NCI-H1417 treated with DMSO at 0.1 percent for 48 hours (cell line): ENCODE data around the gene PRRT4.

ENCODE experiments used
- DNase-seq: peaks from one replicate; lab custom pipeline; 2025; lab: John Stamatoyannopoulos, UW

PRRT4 gene

DNA sequence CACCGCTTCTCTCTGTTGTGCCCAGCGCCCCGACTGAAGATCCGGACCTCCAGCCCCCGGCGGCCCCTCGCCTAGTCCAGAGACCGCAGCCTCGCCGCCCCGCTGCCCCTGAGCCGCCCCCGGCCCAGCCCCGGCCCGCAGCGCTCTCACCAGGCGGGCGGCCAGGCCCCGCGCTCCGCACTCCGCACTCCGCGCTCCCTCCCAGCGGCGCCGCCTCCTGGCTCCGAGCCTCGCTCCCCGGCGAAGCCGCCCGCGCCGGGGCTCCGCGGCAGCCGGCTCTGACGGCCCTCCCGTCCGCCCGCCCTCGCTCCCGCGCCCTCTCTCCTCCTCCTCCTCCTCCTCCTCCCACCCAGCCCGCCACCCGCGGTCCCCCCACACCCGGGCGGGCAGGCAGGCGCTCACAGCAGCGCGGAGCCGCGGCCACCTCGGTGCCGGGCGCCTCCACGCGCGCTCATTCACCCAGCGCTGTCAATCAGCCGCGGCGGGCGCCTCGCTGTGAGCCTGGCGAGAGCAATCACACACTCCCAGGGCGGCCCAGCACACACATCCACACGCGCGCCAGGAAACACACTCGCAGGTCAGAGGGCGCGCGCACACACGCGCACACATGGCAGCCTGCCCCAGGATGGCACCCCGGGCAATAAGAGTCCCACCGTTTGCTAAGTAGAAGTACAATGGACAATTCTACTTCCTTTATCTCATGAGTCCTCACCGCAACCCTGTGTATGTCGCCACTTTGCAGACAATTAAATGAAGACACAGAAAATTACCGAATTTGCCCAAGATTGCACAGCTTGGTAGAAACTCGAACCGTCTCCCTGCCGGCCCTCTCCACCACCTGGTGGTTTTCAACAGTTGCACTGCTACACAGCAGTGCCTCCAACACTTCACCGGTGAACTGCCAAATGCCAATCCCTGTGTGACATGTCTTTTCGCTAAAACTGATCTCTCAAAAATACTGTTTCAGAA lies at the start of gene PRRT4:
TSS of gene PRRT4 (minus strand) at position 280 of the 969 bp plus-strand sequence.
- DNase-seq: no peak

DNA sequence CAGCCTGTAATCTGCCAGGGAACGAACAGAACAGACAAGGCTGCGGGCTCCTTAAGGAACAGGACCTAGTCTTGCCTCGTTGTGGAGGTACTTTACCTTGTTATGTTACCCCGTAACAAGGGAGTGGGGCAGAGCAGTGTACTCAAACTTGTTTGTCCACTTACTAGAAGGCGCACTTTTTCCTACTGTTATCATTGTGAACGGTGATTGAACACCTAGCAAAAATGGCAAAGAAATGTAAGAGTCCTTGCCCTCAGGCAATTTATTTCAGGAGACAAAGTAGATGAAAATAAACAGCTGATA lies 48.9 kb upstream of the PRRT4 start:
- no peak for DNase-seq

DNA sequence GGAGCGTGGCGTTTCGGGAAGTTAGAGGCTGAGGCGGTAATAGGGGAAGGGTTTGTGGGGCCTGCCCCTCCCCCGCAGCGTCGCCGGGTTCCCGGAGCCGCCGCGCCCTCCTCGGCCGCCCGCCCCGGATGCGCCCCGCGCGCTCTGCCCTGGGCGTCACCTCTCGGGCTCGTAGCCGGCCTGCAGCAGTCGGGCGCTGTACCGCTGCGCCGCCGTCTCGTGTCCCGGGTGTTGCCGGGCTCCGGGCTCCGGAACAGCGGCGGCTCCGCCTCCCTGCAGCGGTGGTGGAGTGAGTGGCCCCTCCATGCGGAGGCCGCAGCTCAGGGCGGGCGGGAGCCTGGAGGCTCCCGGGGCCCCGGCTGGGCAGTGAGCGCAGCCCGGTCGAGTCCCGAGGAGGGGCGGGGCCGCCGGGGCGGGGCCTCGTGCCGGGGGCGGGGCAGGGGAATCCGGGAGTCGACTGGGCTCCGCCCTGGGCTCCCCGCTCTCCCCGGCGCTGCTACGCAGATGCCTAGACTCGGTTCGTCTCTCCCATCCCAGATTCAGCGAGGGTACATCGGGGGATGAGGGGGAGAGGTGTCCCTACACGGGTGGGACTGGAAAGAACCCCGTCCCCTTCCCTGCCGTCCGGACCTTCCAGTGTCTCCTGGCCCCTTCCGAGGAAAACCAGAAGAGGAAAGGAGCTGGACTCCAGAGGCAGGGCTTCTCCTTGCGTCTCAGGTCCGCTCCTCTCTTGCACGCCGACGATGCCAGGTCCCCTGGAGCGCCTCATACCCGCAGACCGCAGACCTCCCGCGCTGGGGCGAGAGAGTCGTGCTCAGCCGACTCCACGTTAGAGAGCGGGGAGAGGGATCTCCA lies 48.3 kb upstream of the PRRT4 start, which contains the start of gene IMPDH1:
TSS of gene IMPDH1 (minus strand) at position 387 of the 855 bp plus-strand sequence. CDS start at position 306, 81 bp downstream.
- DNase-seq: no peak

DNA sequence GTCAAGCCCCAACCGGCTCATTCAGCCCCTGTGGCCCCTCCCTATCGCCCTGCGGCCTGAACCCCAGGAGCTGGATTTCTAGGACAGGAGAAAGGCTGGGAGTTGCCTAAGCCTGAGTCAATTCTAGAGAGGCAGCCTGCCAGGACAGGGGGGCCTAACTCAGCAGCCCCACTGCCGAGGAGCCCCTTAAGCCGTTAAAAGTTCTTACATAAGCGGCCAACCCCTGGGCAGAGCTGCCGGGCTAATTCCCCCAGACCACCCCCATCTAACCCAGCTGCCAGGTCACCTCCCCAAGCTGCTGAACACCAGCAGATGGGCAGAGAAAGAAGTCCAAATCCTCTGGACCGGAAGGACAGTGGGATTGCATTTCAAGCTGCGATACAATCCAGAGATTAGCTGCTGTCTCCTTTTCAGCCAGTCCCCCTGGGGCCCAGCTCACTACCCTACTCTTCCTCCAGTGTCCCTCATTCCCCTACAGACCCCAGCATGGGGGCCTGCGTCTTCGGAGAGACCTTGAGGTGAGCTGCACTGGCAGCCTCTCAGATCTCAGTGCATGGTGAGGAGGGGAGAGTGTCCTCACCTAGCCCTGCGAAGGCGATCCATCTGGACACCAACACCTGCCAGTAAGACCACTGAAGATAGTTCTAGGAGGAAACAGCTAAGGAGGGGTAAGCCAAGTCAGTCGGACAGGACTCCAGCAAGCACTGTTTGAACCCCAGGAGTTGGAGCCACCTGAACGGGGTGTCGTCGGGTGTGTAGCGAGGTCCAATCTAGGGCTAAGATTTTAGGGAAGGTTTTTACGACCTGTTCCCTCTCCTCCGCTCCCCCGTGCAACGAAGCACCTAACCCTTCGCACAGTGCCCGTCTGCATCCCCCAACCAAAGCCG lies 47.5 kb upstream of the PRRT4 start:
- DNase-seq: no peak

DNA sequence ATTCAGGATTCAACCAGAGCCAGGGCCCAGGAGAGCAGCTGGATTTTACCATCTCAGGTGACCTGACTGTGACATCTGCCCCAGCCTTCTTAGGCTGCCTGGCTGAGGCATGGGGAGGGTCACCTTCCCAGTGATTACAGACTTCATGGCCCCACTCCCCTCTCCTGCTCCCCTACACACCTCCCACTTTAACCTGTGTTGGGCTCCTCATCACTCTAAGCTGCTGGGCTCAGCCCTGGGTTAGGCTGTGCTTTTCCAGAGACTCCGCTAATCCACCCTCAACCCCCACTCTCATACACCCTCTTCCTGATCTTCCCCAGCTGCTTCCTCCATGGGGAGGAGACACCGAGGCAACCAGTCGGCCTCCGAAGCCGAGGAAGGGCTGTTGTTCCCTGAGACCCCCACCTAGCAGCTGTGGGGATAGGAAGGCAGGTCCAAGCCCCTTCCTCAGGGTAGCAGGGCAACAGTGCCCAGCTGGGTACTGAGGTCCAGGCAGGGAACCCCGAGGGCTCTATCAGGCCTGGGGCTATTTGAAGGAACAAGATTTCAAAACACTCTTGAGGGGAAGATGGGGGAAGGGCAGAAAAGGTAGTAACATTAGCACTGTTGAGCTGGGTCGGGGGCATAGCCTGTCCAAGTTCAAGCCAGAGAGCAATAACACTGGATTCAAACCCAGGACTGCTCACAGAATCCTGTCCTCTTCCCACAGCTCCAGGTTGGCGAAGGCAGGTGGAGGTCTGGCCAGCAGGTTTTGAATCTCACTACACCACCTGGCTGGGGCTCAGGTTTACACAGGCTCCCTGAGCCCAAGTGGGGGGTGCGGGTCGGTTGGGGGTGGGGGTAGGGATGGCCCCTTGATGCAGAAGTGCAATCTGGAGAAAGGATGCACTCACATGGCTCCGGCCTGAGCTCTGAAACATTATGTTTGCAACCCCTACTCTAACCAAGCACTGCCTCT lies 46.5 kb upstream of the PRRT4 start:
- DNase-seq: no peak

DNA sequence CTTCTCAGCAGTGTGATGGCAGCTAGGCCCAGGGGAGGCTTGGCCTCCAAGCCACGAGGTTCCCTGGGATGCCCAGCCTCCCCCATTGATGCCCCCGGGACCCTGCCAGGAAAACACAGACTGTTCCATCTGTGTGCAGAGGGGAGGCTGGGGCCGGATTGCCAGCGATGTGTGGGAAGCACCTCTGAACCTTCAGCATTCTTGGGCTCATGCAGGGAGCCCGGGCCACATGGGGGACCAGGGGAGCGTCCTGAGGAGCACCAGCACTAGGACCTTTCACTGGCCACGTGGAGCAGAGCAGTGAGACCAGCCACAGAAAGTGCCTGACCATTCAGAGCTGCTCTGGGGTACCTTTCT lies 45.7 kb upstream of the PRRT4 start:
- no peak for DNase-seq

DNA sequence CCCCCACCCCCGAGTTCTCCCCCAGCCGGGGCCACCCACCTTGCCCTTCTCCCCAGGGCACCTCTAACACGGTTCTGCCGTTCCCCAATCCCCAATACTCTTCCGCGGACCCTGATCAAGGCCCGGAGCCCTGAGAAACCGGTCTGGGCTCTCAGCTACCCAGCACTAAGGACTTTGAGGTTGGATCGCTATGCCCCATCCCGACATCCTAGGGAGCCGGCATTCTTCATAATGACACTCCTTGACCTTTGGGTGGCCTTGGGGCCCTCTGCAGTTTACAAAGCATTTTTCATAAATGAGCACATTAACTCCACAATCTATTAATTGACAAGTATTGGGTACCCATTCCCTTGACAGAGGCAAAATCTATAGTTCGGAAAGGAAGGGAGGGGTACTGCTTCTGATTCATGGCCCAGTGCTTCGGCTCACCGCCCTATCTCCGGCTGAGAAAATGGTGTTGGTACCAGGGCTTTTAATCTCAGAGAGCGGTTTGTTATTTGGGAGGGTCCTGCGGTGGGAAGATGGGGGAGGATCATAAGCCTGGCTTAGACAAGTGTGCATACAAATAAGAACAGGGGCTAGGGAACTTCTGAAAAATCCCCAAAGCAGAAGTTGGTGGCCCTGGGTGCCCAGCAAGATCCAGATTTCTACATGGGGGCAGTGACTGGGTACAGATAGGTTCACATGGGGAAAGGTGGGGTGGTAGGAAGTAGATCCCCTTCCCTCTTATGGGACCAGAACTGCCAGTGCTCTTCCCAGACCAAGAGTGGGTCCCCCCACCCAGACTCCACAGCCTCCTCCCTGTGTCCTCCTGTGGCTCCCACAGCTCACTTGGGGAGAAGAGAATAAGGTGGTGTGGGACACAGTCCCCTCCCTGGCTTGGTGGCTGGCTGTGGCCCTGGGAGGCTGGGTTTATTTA lies 45.1 kb upstream of the PRRT4 start:
- no peak for DNase-seq

DNA sequence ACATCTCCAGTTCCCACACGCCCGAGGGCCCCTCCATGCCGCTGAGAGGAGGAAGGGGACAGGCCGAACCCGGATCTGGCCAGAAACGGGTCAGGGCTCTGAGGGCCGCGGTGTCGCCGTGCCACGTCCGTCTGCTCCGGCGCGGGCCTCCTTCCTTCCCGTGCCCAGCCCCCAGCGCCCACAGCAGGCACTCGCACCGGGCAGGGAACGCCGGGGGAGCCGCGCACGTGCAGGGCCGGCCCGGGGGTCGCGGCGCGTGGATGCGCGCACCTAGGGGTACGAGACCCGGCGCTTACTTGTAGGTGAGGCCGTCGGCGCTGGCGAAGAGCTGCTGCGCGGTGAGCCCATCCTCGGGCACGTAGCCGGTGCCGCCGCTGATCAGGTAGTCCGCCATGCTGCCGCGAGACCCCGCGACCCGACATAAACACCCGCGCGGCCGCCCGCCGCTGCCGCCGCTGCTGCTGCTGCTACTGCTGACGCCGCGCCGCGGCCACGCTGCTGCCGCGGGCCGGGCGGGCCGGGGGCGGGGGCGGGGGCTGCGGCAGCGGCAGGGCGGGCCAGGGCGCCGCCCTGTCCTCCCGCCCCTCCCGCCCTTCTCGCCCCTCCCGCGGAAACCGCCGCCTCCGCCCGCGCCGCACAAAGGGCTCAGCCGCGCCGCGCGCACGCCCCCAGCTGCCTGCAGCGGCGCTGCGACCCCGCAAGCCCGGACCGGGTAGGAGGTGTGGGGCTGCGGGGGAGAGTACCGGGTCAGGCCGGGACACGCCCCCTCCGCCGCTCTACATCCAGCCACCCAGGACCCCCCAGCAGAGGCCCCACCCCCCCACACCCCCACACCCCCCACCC lies 44.2 kb upstream of the PRRT4 start:
- no peak for DNase-seq

DNA sequence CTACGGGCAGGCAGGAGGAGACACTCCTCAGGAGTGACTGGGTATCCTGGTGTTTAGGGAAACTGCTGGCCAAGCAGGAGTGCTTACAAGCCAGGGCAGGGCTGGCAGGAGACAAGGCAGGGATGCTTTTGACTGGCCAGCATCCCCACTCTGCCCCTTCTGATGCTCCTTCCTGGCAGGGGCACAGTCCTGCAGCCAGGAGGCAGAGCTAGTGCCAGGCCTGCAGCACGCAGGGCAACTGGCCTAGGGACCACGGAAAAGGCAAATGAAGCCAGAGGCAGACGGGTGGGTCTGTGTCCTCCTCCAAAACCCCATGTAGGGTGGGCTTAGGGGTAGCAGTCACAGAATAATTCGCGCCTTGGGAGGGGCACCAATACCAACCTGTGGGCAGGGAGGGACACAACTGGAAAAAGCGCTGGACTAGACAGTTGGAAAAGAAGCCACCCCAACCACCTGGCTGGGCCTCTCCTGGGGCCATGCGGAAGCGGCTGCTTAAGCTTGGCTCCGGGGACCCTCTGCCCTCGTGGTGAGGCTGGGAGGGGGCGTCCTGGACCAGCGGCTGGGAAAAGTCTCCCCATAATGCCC lies 43.5 kb upstream of the PRRT4 start:
- DNase-seq: no peak

DNA sequence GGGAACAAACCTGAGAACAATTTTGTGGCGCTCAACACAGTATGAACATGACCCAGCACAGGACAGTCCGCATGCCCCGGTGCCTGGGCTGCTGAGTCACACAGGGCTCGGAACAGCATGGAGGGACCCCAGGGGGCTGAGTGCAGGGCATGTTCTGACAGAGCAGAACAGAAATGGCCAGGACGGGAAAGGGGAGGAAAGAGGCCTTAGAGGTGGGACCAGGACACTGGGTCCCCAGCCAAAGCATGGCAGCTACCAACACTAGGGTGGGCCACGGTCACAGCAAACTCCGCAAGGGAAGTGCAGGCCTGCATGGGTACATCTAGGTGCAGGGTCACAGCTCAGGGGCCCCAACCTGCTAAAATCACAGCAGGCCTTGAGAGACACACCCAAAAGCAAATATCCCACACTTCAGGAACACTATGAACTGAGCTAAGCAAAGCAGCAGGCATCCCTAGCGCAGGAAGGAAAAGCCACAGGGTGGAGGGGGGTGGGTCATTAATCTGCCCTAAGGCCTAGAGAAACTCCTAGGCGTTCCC lies 42.7 kb upstream of the PRRT4 start:
- no peak for DNase-seq

DNA sequence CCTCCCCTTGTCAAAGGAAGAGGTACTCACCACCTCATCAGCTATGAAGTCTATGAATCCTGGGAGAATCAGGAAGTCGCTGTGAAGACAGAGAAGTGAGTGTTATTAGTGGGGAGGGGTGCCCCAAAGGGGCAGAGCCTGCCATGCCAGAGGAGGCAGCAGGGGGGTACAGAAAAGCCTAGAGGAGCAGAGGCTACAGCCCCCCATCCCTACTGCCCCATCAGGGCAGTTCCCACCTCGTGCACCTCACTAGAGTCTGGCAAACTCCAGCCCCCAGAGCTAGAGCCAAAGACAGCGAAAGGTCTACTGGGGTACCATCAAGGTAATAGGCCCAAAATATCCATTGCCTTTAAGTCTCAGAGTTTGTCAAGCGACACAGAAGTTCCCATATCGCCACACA lies 42.2 kb upstream of the PRRT4 start:
- no peak for DNase-seq

DNA sequence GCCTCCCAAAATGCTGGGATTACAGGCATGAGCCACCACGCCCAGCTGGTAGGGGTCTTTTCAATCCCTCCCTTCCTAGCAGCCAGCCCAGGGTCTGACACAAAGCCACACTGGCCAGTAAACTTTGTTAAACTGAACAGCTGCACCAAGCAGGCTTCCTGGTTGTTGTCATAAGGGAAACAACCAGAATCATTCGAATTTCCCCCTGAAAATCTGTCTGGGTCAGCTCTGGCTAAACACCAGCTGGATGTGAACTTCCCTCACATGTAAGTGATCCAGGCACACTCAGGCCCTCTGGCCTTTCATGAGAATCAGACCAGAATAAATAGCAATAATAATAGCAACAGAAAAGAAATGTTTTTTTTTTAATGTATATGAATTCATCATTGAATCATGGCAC lies 40.9 kb upstream of the PRRT4 start:
- DNase-seq: no peak

DNA sequence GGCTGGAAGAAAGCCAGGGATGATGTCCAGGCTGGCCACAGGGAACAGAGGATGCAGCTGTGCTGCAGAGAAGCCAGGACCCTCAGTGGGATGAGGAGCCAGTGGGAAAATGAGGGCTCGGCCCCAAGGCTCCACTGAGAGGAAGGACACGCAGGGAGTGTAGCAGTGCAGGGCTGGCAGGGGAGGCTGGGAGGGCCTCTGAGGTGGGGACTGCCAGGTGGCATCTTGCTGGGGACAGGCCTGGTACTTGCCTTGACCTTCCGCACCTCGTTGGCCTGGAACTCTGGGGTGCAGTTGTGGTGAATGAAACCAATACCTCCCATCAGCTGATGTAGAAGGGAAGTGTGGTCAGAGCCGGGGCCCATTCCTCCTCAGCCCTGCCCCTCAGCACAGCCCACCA lies 39.1 kb upstream of the PRRT4 start:
- no peak for DNase-seq

DNA sequence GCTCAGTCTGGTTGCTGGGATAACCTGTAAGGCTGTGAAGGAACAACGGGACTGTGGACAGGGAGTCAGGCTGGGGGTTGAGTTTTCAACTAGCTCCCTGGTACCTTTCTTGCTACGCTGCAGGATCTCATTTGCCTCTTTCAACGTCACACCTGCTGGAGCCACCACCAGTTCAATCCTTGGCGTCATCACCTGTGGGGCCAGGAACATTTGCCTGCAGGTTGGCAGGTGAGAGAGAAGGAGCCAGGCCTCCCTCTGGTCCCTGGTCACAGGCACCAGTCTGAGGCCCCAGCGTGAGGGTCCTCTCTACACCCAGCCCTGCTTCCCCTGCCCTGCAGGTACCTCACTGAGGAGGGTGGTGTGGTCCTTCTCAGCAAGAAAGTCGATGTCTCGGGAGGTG lies 38.5 kb upstream of the PRRT4 start:
- DNase-seq: no peak

DNA sequence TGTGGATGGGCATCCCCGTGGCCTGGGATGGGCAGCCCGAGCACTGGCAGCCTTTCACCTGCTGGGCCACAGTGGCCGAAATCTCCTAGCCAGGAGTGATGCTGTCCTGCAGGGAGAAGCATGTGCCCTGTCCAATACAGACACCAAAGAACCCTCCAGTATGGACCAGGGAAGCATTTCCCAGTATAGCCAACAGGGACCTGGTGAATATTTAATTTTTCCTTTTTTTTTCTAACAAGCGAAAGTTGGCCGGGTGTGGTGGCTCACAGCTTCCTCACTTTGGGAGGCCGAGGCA lies 37.3 kb upstream of the PRRT4 start:
- no peak for DNase-seq

DNA sequence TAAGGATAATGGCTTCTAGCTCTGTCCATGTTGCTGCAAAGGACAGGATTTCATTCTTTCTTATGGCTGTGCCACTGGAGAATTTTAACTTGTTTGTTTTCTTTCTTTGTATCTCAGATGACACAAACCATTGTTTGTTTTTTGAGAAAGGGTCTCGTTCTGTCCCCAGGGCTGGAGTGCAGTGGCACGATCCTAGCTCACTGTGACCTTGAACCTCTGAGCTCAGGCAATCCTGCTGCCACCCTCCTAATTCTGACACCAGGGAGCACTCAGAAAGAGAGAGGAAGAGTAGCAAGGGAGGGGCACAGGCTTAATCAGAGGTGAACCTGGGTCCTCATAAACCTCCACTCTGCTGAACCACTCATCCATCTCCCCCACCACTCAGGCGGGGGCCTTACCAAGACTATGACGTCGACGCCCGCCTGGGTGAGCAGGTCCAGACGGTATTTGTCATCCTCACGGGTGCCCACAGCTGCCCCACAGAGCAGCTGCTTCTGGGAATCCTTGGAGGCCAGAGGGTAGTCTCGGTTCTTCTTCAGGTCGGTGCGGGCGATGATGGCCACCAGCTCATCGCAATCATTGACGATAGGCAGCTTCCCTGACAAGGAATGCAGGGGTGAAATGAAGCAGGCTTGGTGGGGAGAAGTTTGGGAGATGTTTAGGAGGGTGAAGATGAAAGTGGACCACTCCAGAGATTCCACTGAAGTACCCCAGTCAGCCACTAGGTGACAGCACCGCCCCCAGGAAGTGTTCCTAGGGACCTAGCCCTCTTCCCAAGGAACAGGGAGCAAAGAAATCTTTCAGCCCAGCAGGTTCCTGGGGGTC lies 36.7 kb upstream of the PRRT4 start:
- DNase-seq: no peak

DNA sequence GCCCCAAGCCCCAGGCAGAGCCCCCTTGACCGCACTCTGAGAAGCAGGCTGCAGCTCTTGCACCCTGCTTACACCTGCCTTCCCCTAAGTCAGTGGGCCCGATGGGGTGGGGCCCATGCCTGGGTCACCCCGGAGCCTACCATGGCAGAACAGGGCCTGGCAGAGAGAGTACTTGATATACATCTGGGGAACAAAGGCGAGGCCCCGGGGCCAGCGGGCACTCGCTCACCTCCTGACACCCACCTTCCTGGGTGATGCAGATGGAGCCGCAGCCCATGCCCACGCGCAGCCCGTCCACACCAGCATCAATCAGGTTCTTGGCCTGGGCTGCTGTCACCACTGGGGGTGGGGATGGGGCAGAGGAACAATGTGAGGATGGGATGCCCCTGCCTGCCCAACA lies 34.9 kb upstream of the PRRT4 start:
- no peak for DNase-seq

DNA sequence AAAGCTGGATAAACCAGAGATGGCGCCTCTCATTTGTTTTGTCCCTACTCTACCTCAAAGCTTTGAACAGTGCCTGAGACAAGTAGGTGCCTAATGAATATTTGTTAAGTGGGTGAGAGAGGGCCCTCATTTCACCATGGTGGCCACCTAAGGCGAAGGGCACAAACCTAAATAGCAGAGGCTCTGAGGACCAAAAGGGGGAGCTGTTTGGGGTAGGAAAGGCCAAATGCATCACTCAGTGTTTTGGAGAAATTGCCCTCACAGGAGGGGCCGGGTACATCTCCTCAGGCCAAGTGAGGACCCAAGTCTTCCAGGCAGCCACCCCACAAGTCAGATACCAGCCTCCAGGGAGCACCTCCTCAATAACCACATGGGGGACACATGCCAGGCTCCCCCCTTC lies 34.3 kb upstream of the PRRT4 start:
- no peak for DNase-seq
